ENCODE data around the gene SOCS3.

GRCh38 chr17:78387977-78388941 is 28.4 kb upstream of the SOCS3 start:
- no peak for TF ChIP-seq CTCF (IDR thresholded peaks at IDR 0.05)
- no peak for TF ChIP-seq TCF7L2 (IDR thresholded peaks at IDR 0.05; ENCODE audit: low read depth, low read length)
- no peak for TF ChIP-seq POLR2AphosphoS5 (IDR thresholded peaks at IDR 0.05; ENCODE audit: low read depth, low read length)
